ENCODE results near the gene GPSM3. TPM values are rescaled to one million over a fixed set of nuclear protein-coding genes. Genes with fewer than 3 reads are reported as not detected.

The GPSM3 gene
- total and polyA plus RNA-seq, 2 of the 13 experiments (the other 11 are each of a cell fraction or from before 2014, with no cell fraction given), result 0.18 to 6.2 TPM

DNA sequence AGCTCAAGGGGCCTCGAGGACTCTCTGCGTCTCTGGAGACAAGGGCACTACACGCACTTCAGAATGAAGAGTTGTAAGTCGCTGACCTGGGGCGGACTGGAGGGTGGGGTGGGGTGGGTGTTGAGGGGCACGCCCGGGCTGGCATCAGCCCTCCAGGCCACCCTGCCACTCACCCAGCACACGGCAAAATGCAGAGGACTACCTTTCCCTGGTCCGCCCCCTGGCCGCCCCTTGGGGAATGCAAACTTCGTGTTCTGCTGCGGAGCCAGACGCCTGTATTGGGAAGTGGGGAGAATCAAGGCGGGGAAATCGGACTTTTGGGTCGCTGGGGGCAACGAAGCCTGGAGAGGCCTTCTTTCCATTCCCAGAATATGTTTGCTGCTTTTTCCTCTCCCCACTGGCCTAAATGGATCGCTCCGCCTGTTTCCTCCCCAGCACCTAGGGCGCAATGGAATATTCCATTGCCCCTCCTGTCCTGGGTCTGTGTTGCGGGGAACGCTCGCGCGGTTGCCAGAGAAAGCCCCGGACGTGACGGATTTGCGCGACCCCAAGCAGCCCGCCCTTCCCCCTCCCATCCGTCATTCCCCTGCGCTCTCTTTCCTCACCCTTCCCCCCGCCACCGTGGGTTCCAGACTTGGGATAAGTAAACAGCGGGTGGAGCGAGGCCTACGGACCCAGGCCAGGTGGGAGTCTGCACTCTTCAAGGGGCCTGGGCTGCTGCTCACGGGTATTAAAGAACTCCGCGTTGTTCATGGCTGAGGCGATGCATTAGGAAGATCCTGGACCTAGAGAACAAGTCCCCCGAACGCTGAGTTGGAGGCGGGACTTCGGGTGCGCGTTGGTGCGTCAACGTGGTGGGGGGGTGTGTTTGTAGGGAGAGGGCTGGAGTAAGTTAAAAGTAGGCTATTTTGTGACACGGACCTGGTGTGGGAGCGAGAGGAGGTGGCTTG, 38.6 kb downstream of the GPSM3 start, which contains the start of gene PPT2 (continued):
- TF ChIP-seq ZNF609 (CRISPR knock-in tag; IDR thresholded peaks at IDR 0.05; ENCODE audit: borderline replicate concordance) (peak; percentile 47; the same call in 1 of the 2 replicates), GMEB2 (CRISPR knock-in tag; IDR thresholded peaks at IDR 0.05; ENCODE audit: low read depth) (0 out of 2 replicates have a peak, but pooled peaks have one; percentile 14), ZNF503 (CRISPR knock-in tag; IDR thresholded peaks at IDR 0.05) (peak; percentile 80), ZNF772 (CRISPR knock-in tag; IDR thresholded peaks at IDR 0.05) (peak; percentile 28; the same call in 1 of the 2 replicates), KDM6A (CRISPR knock-in tag; IDR thresholded peaks at IDR 0.05; ENCODE audit: low read depth) (peak; percentile 64; the same call in 1 of the 2 replicates), HHEX (CRISPR knock-in tag; IDR thresholded peaks at IDR 0.05) (no peak), E2F2 (CRISPR knock-in tag; IDR thresholded peaks at IDR 0.05; ENCODE audit: borderline replicate concordance) (peak; percentile 70; the same call in 1 of the 2 replicates), HBP1 (CRISPR knock-in tag; IDR thresholded peaks at IDR 0.05; ENCODE audit: low read depth) (peak; percentile 89; the same call in 1 of the 2 replicates)
- TF ChIP-seq, protein P1, sequence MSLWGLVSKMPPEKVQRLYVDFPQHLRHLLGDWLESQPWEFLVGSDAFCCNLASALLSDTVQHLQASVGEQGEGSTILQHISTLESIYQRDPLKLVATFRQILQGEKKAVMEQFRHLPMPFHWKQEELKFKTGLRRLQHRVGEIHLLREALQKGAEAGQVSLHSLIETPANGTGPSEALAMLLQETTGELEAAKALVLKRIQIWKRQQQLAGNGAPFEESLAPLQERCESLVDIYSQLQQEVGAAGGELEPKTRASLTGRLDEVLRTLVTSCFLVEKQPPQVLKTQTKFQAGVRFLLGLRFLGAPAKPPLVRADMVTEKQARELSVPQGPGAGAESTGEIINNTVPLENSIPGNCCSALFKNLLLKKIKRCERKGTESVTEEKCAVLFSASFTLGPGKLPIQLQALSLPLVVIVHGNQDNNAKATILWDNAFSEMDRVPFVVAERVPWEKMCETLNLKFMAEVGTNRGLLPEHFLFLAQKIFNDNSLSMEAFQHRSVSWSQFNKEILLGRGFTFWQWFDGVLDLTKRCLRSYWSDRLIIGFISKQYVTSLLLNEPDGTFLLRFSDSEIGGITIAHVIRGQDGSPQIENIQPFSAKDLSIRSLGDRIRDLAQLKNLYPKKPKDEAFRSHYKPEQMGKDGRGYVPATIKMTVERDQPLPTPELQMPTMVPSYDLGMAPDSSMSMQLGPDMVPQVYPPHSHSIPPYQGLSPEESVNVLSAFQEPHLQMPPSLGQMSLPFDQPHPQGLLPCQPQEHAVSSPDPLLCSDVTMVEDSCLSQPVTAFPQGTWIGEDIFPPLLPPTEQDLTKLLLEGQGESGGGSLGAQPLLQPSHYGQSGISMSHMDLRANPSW (CRISPR knock-in tag; IDR thresholded peaks at IDR 0.05; ENCODE audit: borderline replicate concordance), result peak; percentile 73; the same call in 1 of the 2 replicates
